Large intestine (tissue), 12 donors: Measurements from ENCODE around the gene TAF10. TPM values are rescaled to one million over a fixed set of nuclear protein-coding genes. Genes with fewer than 3 reads are reported as not detected.

Experiments used
- DNase-seq, 2 donors: peaks; one replicate each; pipeline versions ENCODE4 v3.0.0 to v3.0.0-alpha.2; 2013
- H3K27ac ChIP-seq: one replicate; pipeline ENCODE4 v1.5.1; 2013; ENCODE audit warnings: low read length
- H3K27me3 ChIP-seq: 2 replicates; pipeline ENCODE4 v1.6.1; 2013; ENCODE audit warnings: low read length; ENCODE audit not compliant: control insufficient read depth, insufficient read depth
- H3K36me3 ChIP-seq: 2 replicates; pipeline ENCODE4 v1.6.1; 2013; ENCODE audit warnings: low read length; ENCODE audit not compliant: control insufficient read depth, insufficient read depth
- H3K4me1 ChIP-seq: one replicate; pipeline ENCODE4 v1.6.1; 2013; ENCODE audit warnings: low read length; ENCODE audit not compliant: control insufficient read depth, insufficient read depth
- H3K4me3 ChIP-seq: one replicate; pipeline ENCODE4 v1.5.1; 2013; ENCODE audit warnings: low read length
- H3K9me3 ChIP-seq: one replicate; pipeline ENCODE4 v1.6.1; 2013; ENCODE audit warnings: mild to moderate bottlenecking, low read depth, low read length, moderate library complexity; ENCODE audit not compliant: control insufficient read depth
- WGBS: methylation state at CpG from one replicate; pipeline ENCODE4 v1.1.5; 2013; ENCODE audit warnings: low lambda C conversion rate; ENCODE audit not compliant: insufficient coverage; 5-methylcytosine and 5-hydroxymethylcytosine counted together
- long read RNA-seq, 11 donors: transcript quantifications; one replicate each; lab custom pipeline, GENCODE V29; 2026
- polyA plus RNA-seq: library from polyadenylated mRNA; unstranded; fragments of 120-200 nt; gene quantifications from one replicate; pipeline ENCODE4 v1.2.1, GENCODE V29; 2013

TAF10 gene
- polyA plus RNA-seq: 91.0 TPM
- long read RNA-seq, donor 1, full-length matches to known transcripts: 38 of 38 reads
- long read RNA-seq, donor 1, partial matches to known transcripts: 0 of 38 reads
- long read RNA-seq, donor 1, other reads (novel, unspliced or antisense): 0 of 38 reads
- long read RNA-seq, donor 2, full-length matches to known transcripts: 83 of 91 reads
- long read RNA-seq, donor 2, partial matches to known transcripts: 8 of 91 reads
- long read RNA-seq, donor 2, other reads (novel, unspliced or antisense): 0 of 91 reads
- long read RNA-seq, donor 3: 0 reads
- long read RNA-seq, donor 4, full-length matches to known transcripts: 7 of 7 reads
- long read RNA-seq, donor 4, partial matches to known transcripts: 0 of 7 reads
- long read RNA-seq, donor 4, other reads (novel, unspliced or antisense): 0 of 7 reads
- long read RNA-seq, donor 5, transcript TAF10-201 (5 exons, 1,215 nt): major isoform, 33 of 33 reads
- long read RNA-seq, donor 5, partial matches to known transcripts: 0 of 33 reads
- long read RNA-seq, donor 5, other reads (novel, unspliced or antisense): 0 of 33 reads
- long read RNA-seq, donor 6, full-length matches to known transcripts: 62 of 82 reads
- long read RNA-seq, donor 6, partial matches to known transcripts: 20 of 82 reads
- long read RNA-seq, donor 6, other reads (novel, unspliced or antisense): 0 of 82 reads
- long read RNA-seq, donor 7, full-length matches to known transcripts: 28 of 33 reads
- long read RNA-seq, donor 7, partial matches to known transcripts: 5 of 33 reads
- long read RNA-seq, donor 7, other reads (novel, unspliced or antisense): 0 of 33 reads
- long read RNA-seq, donor 8, full-length matches to known transcripts: 76 of 87 reads
- long read RNA-seq, donor 8, partial matches to known transcripts: 11 of 87 reads
- long read RNA-seq, donor 8, other reads (novel, unspliced or antisense): 0 of 87 reads
- long read RNA-seq, donor 9, full-length matches to known transcripts: 54 of 239 reads
- long read RNA-seq, donor 9, partial matches to known transcripts: 140 of 239 reads
- long read RNA-seq, donor 9, other reads (novel, unspliced or antisense): 45 of 239 reads
- long read RNA-seq, donor 10, full-length matches to known transcripts: 57 of 57 reads
- long read RNA-seq, donor 10, partial matches to known transcripts: 0 of 57 reads
- long read RNA-seq, donor 10, other reads (novel, unspliced or antisense): 0 of 57 reads
- long read RNA-seq, donor 11, full-length matches to known transcripts: 53 of 60 reads
- long read RNA-seq, donor 11, partial matches to known transcripts: 7 of 60 reads
- long read RNA-seq, donor 11, other reads (novel, unspliced or antisense): 0 of 60 reads

- H3K9me3 ChIP-seq: no peaks in the 10 kb centered on the region
- peak within 1 kb of the TSS; percentile 90 for H3K27ac ChIP-seq
- H3K27me3 ChIP-seq: no peaks in the 10 kb centered on the region
- H3K36me3 ChIP-seq: peaks cover 72% of the 10 kb centered on the region
- WGBS: no CpG with 5 or more reads among the region's 51 CpGs
- DNase-seq: peak; percentile 96 to 97
- peaks cover 27% of the 10 kb centered on the region for H3K4me1 ChIP-seq
- peak within 1 kb of the TSS; percentile 67 for H3K4me3 ChIP-seq
These were observed at the start of gene TAF10 for GRCh38 chr11:6612213-6613041. Gene TAF10 (minus strand): TSS chr11:6612216. CDS start chr11:6612189, 27 bp downstream.

- H3K9me3 ChIP-seq: no peaks in the 10 kb centered on the region
- no peaks in the 10 kb centered on the region for H3K4me1 ChIP-seq
- WGBS: 80% methylated on average over 2 of the region's 3 CpGs
- no peak for DNase-seq
- H3K36me3 ChIP-seq: no peaks in the 10 kb centered on the region
- peaks cover 27% of the 10 kb centered on the region for H3K27me3 ChIP-seq
- no peak overlapping the region for H3K4me3 ChIP-seq
- no peak overlapping the region for H3K27ac ChIP-seq
These were observed 48.7 kb upstream of the TAF10 start for GRCh38 chr11:6660712-6661111.

- Histone ChIP-seq H3K36me3 (no peaks in the 10 kb centered on the region), H3K9me3 (no peaks in the 10 kb centered on the region), H3K27me3 (peaks cover 42% of the 10 kb centered on the region), H3K27ac (no peak overlapping the region), H3K4me1 (no peaks in the 10 kb centered on the region), H3K4me3 (no peak overlapping the region)
- no peak for DNase-seq
These were observed 46.6 kb upstream of the TAF10 start for GRCh38 chr11:6658647-6659046.

GRCh38 chr11:6657346-6657745 lies 45.3 kb upstream of the TAF10 start:
- Histone ChIP-seq H3K27ac (no peak overlapping the region), H3K4me1 (no peaks in the 10 kb centered on the region), H3K27me3 (peaks cover 46% of the 10 kb centered on the region), H3K4me3 (no peak overlapping the region), H3K9me3 (no peaks in the 10 kb centered on the region), H3K36me3 (no peaks in the 10 kb centered on the region)
- WGBS: no CpG with 5 or more reads among the region's 1 CpG
- no peak for DNase-seq

GRCh38 chr11:6656936-6657335 lies 44.9 kb upstream of the TAF10 start:
- Histone ChIP-seq H3K4me1 (no peaks in the 10 kb centered on the region), H3K27ac (no peak overlapping the region), H3K27me3 (peaks cover 47% of the 10 kb centered on the region), H3K9me3 (no peaks in the 10 kb centered on the region), H3K4me3 (no peak overlapping the region), H3K36me3 (no peaks in the 10 kb centered on the region)
- peak in 1 of 2 donors; percentile 8 for DNase-seq
- WGBS: 86% methylated on average over 1 of the region's 5 CpGs

- peak overlapping the region; percentile 69 for H3K27ac ChIP-seq
- no peaks in the 10 kb centered on the region for H3K36me3 ChIP-seq
- H3K9me3 ChIP-seq: no peaks in the 10 kb centered on the region
- H3K4me1 ChIP-seq: no peaks in the 10 kb centered on the region
- DNase-seq: no peak
- 36% methylated on average over 2 of the region's 4 CpGs for WGBS
- peaks cover 50% of the 10 kb centered on the region for H3K27me3 ChIP-seq
- peak overlapping the region; percentile 46 for H3K4me3 ChIP-seq
These were observed 44.5 kb upstream of the TAF10 start for GRCh38 chr11:6656584-6656915.

GRCh38 chr11:6655790-6656583 lies 44.0 kb upstream of the TAF10 start, which contains the start of gene DCHS1:
Gene DCHS1 (minus strand): TSS chr11:6655809. CDS start chr11:6641613, 14,196 bp downstream.
- H3K4me3 ChIP-seq: peak within 1 kb of the TSS; percentile 50
- DNase-seq: peak in 1 of 2 donors; percentile 26
- peaks cover 52% of the 10 kb centered on the region for H3K27me3 ChIP-seq
- H3K36me3 ChIP-seq: no peaks in the 10 kb centered on the region
- H3K27ac ChIP-seq: peak within 1 kb of the TSS; percentile 69
- H3K9me3 ChIP-seq: no peaks in the 10 kb centered on the region
- H3K4me1 ChIP-seq: no peaks in the 10 kb centered on the region
- 14% methylated on average over 15 of the region's 56 CpGs for WGBS

GRCh38 chr11:6655020-6655789 lies 43.2 kb upstream of the TAF10 start:
- H3K27ac ChIP-seq: peak overlapping the region; percentile 21
- no CpG with 5 or more reads among the region's 84 CpGs for WGBS

More at GRCh38 chr11:6655020-6655789, 43.2 kb upstream of the TAF10 start:
- Histone ChIP-seq H3K27me3 (peaks cover 56% of the 10 kb centered on the region), H3K9me3 (no peaks in the 10 kb centered on the region), H3K4me1 (no peaks in the 10 kb centered on the region), H3K36me3 (no peaks in the 10 kb centered on the region), H3K4me3 (peak overlapping the region; percentile 50)
- DNase-seq: peak in 1 of 2 donors; percentile 35
